ENCODE data around the gene CYTH1. TPM values are rescaled to one million over a fixed set of nuclear protein-coding genes. Genes with fewer than 3 reads are reported as not detected.

Gene CYTH1
- total and polyA plus RNA-seq, 7 experiments from 2014 or later: 297 to 452 (median 418) TPM

DNA sequence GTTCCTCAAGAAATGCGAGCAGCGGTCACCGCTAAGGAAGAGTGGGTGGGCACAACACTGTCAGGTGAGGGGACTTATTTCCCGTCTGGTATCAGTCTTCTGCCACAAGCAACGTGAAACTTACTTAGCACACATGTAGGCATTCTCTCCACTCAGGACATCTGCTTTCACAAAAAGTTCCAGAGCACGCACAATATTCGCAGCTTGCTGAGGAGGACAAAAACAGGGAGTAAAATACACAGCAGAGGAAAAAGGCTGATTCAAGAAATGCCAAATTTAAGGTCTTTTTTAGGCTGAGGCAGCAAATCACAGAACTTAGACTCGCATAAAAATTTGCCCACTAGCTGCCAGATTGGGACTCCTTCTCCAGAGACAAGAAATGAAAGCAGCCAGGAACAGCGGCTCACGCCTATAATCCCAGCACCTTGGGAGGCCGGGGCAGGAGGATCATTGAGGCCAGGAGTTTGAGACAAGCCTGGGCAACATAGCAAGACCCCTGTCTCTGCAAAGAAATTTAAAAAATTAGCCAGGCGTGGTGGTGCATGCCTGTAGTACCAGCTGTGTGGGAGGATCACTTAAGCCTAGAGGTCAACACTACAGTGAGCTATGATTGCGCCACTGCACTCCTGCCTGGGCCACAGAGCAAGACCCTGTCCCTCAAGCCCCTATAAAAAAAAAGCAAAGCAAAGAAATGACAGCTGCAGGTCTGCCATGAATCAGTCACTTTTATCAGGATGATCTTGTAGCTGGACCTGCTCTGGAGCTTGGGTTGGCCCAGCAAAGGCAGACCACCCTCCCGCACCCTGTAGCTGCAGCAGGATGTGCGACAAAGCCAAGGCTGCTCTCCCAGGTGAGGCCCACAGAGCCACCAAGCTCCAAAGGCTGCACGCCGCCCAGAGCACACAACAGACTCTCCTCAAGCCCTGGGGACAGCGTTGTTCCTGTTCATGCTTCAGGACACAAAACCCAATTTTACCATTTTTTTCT lies 38.0 kb upstream of the CYTH1 start:
- Mint-ChIP-seq H3K4me3 (peak overlapping the region; percentile 68 to 85 (median 78)), H3K36me3 (peaks cover 14 to 72% (median 48%) of the 10 kb centered on the region in 5 donors), H3K27ac (peak overlapping the region; percentile 94 to 99 (median 96)), H3K9me3 (peaks cover 0 to 2% (median 0%) of the 10 kb centered on the region in 11 donors), H3K27me3 (no peaks in the 10 kb centered on the region), H3K4me1 (peaks cover 44 to 88% (median 67%) of the 10 kb centered on the region in 7 donors)
- ATAC-seq (no peak), DNase-seq (peak in 1 of 9 donors; percentile 31)
- Histone ChIP-seq H3K36me3 (ENCODE audit: control insufficient read depth in 2 of 3, insufficient read depth in 3 of 3, low read length in 3 of 3) (peaks cover 30 to 71% (median 31%) of the 10 kb centered on the region in 3 experiments), H3K27me3 (ENCODE audit: control insufficient read depth in 2 of 2, insufficient read depth in 2 of 2, low read length in 2 of 2) (no peaks in the 10 kb centered on the region), H3K4me1 (ENCODE audit: control insufficient read depth in 2 of 2, insufficient read depth in 2 of 2, low read length in 2 of 2) (peaks cover 42 to 47% of the 10 kb centered on the region in 2 donors), H3K4me3 (ENCODE audit: low read length) (peak overlapping the region; percentile 37), H3K9me3 (ENCODE audit: control insufficient read depth in 2 of 3, low read length in 3 of 3) (no peaks in the 10 kb centered on the region), H3K27ac (ENCODE audit: low read depth, low read length) (peak overlapping the region; percentile 88)
- ChIA-PET POLR2A (interaction anchor here (0.9 to 3.4 kb wide), 20 partner anchors 9 to 1365 kb away, joined by 3 to 23 read pairs (median 5); no protein-coding TSS in a partner anchor), CTCF (interaction anchor here (0.6 to 1.4 kb wide), 5 partner anchors 10 to 95 kb away, joined by 3 to 4 read pairs (median 3); no protein-coding TSS in a partner anchor)
- intact Hi-C loops (cut with micrococcal nuclease): loop anchor here (1.0 to 2.0 kb wide), 6 partner anchors 20 to 72 kb away; partner anchors contain the start of genes USP36 (in 2 of the 2) and CYTH1 (in 1 of the 2)

DNA sequence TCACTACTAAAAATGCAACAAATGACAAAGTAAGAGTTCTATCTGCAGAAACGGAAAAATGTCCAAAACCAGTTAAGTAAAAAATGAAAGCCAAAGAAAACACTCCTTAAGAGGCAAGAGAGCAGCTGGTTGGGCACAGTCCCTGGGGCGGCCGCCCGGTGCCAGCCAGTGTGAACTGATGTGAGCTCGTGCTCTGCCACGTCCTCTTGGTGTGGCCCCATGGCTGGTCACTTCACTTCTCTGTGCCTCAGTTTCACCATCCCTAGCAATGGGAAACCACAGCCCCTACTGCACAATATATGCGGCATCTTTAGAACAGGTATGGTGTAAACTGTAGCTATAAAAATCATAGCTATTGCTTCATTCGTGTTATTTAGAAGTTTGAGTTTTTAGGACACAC lies 37.3 kb upstream of the CYTH1 start:
- Mint-ChIP-seq H3K27ac (peak overlapping the region; percentile 94 to 99 (median 96)), H3K4me3 (peak overlapping the region; percentile 68 to 85 (median 78)), H3K4me1 (peaks cover 38 to 81% (median 61%) of the 10 kb centered on the region in 7 donors), H3K27me3 (no peaks in the 10 kb centered on the region), H3K9me3 (peaks cover 0 to 2% (median 0%) of the 10 kb centered on the region in 11 donors), H3K36me3 (peaks cover 14 to 70% (median 43%) of the 10 kb centered on the region in 5 donors)
- no peaks in the 10 kb centered on the region for H3K27me3 ChIP-seq (ENCODE audit: control insufficient read depth in 2 of 2, insufficient read depth in 2 of 2, low read length in 2 of 2)
- peaks cover 42 to 47% of the 10 kb centered on the region in 2 donors for H3K4me1 ChIP-seq (ENCODE audit: control insufficient read depth in 2 of 2, insufficient read depth in 2 of 2, low read length in 2 of 2)
- ATAC-seq (no peak), DNase-seq (no peak)
- no peaks in the 10 kb centered on the region for H3K9me3 ChIP-seq (ENCODE audit: control insufficient read depth in 2 of 3, low read length in 3 of 3)
- CTCF ChIA-PET: interaction anchor here (0.8 to 1.4 kb wide), 6 partner anchors 9 to 73 kb away, joined by 3 to 4 read pairs (median 3); no protein-coding TSS in a partner anchor
- POLR2A ChIA-PET: interaction anchor here (0.8 to 3.4 kb wide), 26 partner anchors 9 to 1365 kb away, joined by 3 to 23 read pairs (median 5); partner anchors contain the start of gene CYTH1
- peak overlapping the region; percentile 88 for H3K27ac ChIP-seq (ENCODE audit: low read depth, low read length)
- H3K36me3 ChIP-seq (ENCODE audit: control insufficient read depth in 2 of 3, insufficient read depth in 3 of 3, low read length in 3 of 3): peaks cover 24 to 71% (median 31%) of the 10 kb centered on the region in 3 experiments
- peak overlapping the region; percentile 37 for H3K4me3 ChIP-seq (ENCODE audit: low read length)
- intact Hi-C loops (cut with micrococcal nuclease): loop anchor here (1.0 to 2.0 kb wide), 6 partner anchors 21 to 71 kb away; partner anchors contain the start of genes USP36 (in 2 of the 2) and CYTH1 (in 1 of the 2)

DNA sequence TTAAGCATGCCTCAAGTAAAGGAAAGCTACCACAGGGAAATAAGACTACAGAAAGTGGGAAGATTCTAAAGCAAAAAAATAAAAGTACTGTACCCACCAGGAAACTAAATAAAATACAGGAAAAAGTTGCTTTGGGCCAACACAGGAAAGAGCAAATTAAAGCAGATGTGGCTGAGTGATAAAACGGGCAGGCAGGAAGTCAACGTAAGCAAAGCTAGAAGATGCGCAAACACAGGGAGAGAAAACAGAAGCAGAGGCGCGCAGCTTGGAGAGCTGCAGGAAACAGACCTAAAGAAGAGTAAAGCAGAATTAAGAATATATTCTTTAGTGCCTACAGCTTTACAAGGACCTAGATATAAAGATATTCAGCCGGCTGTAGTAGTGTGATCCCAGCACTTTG lies 36.9 kb upstream of the CYTH1 start:
- peak; percentile 72 for ATAC-seq
- DNase-seq: peak in 7 of 9 donors; percentile 76 to 89 (median 86)
- H3K4me1 ChIP-seq (ENCODE audit: control insufficient read depth in 2 of 2, insufficient read depth in 2 of 2, low read length in 2 of 2): peaks cover 42 to 47% of the 10 kb centered on the region in 2 donors
- Mint-ChIP-seq H3K36me3 (peaks cover 11 to 71% (median 39%) of the 10 kb centered on the region in 5 donors), H3K27ac (peak overlapping the region; percentile 94 to 99 (median 96)), H3K9me3 (peaks cover 0 to 2% (median 0%) of the 10 kb centered on the region in 11 donors), H3K4me3 (peak overlapping the region; percentile 68 to 85 (median 78)), H3K27me3 (no peaks in the 10 kb centered on the region), H3K4me1 (peaks cover 36 to 76% (median 56%) of the 10 kb centered on the region in 7 donors)
- H3K36me3 ChIP-seq (ENCODE audit: control insufficient read depth in 2 of 3, insufficient read depth in 3 of 3, low read length in 3 of 3): peaks cover 23 to 71% (median 30%) of the 10 kb centered on the region in 3 experiments
- no peaks in the 10 kb centered on the region for H3K27me3 ChIP-seq (ENCODE audit: control insufficient read depth in 2 of 2, insufficient read depth in 2 of 2, low read length in 2 of 2)
- intact Hi-C loops (cut with micrococcal nuclease): loop anchor here (1.0 to 2.0 kb wide), 6 partner anchors 20 to 71 kb away; partner anchors contain the start of genes USP36 (in 2 of the 2) and CYTH1 (in 1 of the 2)
- no peaks in the 10 kb centered on the region for H3K9me3 ChIP-seq (ENCODE audit: control insufficient read depth in 2 of 3, low read length in 3 of 3)
- H3K27ac ChIP-seq (ENCODE audit: low read depth, low read length): peak overlapping the region; percentile 88
- ChIA-PET POLR2A (interaction anchor here (0.8 to 3.4 kb wide), 23 partner anchors 9 to 1364 kb away, joined by 3 to 23 read pairs (median 5); partner anchors contain the start of gene CYTH1), CTCF (interaction anchor here (0.8 to 1.4 kb wide), 5 partner anchors 9 to 72 kb away, joined by 3 to 4 read pairs (median 3); no protein-coding TSS in a partner anchor)
- H3K4me3 ChIP-seq (ENCODE audit: low read length): peak overlapping the region; percentile 37

DNA sequence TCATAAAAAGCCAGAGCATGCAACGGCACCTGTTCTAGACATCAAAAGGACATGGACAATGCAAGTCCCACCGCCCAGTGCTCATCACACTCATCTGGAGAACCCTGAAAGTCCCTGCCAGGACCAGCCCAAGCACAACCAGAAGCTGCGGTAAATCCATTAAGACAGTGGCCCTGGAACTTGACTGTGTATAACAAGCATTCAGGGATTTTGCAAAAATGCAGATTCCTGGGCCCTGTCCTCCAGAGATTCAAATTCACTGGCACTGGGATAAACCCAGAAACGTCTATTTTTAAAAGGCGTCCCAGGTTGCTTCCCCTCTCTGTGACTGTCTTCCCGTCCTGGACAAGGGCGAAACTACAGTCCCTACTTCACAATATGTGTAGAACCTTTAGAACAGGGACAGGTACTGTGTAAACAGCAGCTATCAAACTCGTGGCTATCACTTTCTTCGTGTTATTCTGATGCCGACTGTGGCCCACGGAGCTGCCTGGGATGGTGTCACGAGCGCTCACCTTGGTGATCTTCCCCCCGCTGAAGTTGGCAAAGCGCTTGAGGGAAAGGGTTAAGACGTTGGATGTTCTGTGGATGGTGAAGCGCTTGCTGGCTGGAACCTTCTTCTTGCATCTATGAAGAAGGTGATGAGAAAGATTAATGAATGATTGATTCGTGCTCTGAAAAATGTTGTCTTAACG lies 36.2 kb upstream of the CYTH1 start:
- Histone ChIP-seq H3K27me3 (ENCODE audit: control insufficient read depth in 2 of 2, insufficient read depth in 2 of 2, low read length in 2 of 2) (no peaks in the 10 kb centered on the region), H3K9me3 (ENCODE audit: control insufficient read depth in 2 of 3, low read length in 3 of 3) (no peaks in the 10 kb centered on the region), H3K27ac (ENCODE audit: low read depth, low read length) (peak overlapping the region; percentile 88), H3K36me3 (ENCODE audit: control insufficient read depth in 2 of 3, insufficient read depth in 3 of 3, low read length in 3 of 3) (peaks cover 26 to 71% (median 29%) of the 10 kb centered on the region in 3 experiments), H3K4me3 (ENCODE audit: low read length) (peak overlapping the region; percentile 31), H3K4me1 (ENCODE audit: control insufficient read depth in 2 of 2, insufficient read depth in 2 of 2, low read length in 2 of 2) (peaks cover 42 to 51% of the 10 kb centered on the region in 2 donors)
- Mint-ChIP-seq H3K36me3 (peaks cover 12 to 69% (median 35%) of the 10 kb centered on the region in 5 donors), H3K9me3 (peaks cover 0 to 2% (median 0%) of the 10 kb centered on the region in 11 donors), H3K27me3 (no peaks in the 10 kb centered on the region), H3K4me3 (peak overlapping the region; percentile 68 to 85 (median 78)), H3K27ac (peak overlapping the region; percentile 94 to 99 (median 96)), H3K4me1 (peaks cover 34 to 70% (median 50%) of the 10 kb centered on the region in 7 donors)
- no peak for DNase-seq
- no peak for ATAC-seq
- intact Hi-C loops (cut with micrococcal nuclease): loop anchor here (2.0 kb wide), 3 partner anchors 19 to 35 kb away; partner anchors contain the start of gene CYTH1 (in 1 of the 2)
- ChIA-PET POLR2A (interaction anchor here (0.6 to 3.4 kb wide), 19 partner anchors 8 to 1324 kb away, joined by 3 to 23 read pairs (median 5); partner anchors contain the start of gene CYTH1), CTCF (interaction anchor here (0.8 to 1.0 kb wide), 2 partner anchors 26 to 47 kb away, joined by 3 read pairs; no protein-coding TSS in a partner anchor)

DNA sequence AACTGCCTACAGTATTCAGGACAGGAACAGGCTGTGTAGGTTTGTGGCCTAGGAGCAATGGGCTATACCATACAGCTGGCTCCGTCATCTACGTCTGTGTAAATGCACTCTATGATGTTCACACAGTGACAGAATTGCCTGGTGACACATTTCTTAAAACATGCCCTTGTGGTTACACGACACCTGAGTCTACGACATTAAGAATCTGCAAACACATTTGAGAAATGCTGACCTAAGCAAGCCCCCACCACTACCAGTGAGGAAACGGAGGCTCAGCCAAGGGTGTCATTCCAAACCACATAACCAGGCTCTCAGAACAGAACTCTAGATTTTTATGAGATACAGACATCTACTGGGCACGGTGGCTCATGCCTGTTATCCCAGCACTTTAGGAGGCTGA lies 35.0 kb upstream of the CYTH1 start:
- H3K36me3 Mint-ChIP-seq: peaks cover 13 to 67% (median 39%) of the 10 kb centered on the region in 5 donors
- peaks cover 31 to 71% (median 49%) of the 10 kb centered on the region in 7 donors for H3K4me1 Mint-ChIP-seq
- Histone ChIP-seq H3K9me3 (ENCODE audit: control insufficient read depth in 2 of 3, low read length in 3 of 3) (no peaks in the 10 kb centered on the region), H3K36me3 (ENCODE audit: control insufficient read depth in 2 of 3, insufficient read depth in 3 of 3, low read length in 3 of 3) (peaks cover 26 to 72% (median 35%) of the 10 kb centered on the region in 3 experiments), H3K4me3 (ENCODE audit: low read length) (no peak overlapping the region), H3K27me3 (ENCODE audit: control insufficient read depth in 2 of 2, insufficient read depth in 2 of 2, low read length in 2 of 2) (no peaks in the 10 kb centered on the region), H3K27ac (ENCODE audit: low read depth, low read length) (peak overlapping the region; percentile 88), H3K4me1 (ENCODE audit: control insufficient read depth in 2 of 2, insufficient read depth in 2 of 2, low read length in 2 of 2) (peaks cover 42 to 54% of the 10 kb centered on the region in 2 donors)
- ATAC-seq (peak; percentile 87), DNase-seq (peak in 8 of 9 donors; percentile 62 to 89 (median 85))
- peak overlapping the region; percentile 66 to 87 (median 78) for H3K4me3 Mint-ChIP-seq
- intact Hi-C loops (cut with micrococcal nuclease): no loop called here
- CTCF ChIA-PET: no interaction called here
- POLR2A ChIA-PET: interaction anchor here (0.7 to 3.4 kb wide), 3 partner anchors 10 to 27 kb away, joined by 4 to 23 read pairs (median 6); no protein-coding TSS in a partner anchor
- H3K27me3 Mint-ChIP-seq: no peaks in the 10 kb centered on the region
- H3K27ac Mint-ChIP-seq: peak overlapping the region; percentile 89 to 99 (median 96)
- H3K9me3 Mint-ChIP-seq: peaks cover 0 to 2% (median 0%) of the 10 kb centered on the region in 11 donors
